PC-3 (cell line): ENCODE results near the gene NBPF26.
"Not testable (repeated sequence)": the region's sequence is repeated elsewhere in the genome, so short reads cannot be mapped to it uniquely, and the experiment has no call there.

Experiments
- CTCF ChIP-seq: fragments of 300-600 bp; sonication (generic); conservative IDR thresholded peaks from 2 replicates; pipeline ENCODE4 v1.5.1; 2017; ENCODE audit warnings: antibody characterized with exemption, low read depth, mild to moderate bottlenecking, low read length
- EZH2 ChIP-seq: fragments of 300-600 bp; sonication (generic); IDR thresholded peaks from one replicate; pipeline ENCODE4 v1.6.1; 2017; ENCODE audit warnings: antibody characterized with exemption, mild to moderate bottlenecking, low read length; ENCODE audit not compliant: unreplicated experiment
- EZH2phosphoT487 ChIP-seq: fragments of 300-600 bp; sonication (generic); IDR thresholded peaks from 2 replicates; pipeline ENCODE4 v1.6.1; 2018; ENCODE audit warnings: mild to moderate bottlenecking, antibody characterized with exemption, low read length, borderline replicate concordance

- not testable (repeated sequence) for TF ChIP-seq CTCF, EZH2phosphoT487, EZH2
Measured at GRCh38 chr1:120826623-120827022, 102.9 kb downstream of the NBPF26 start.
